ENCODE results near the gene SBNO2. TPM values are rescaled to one million over a fixed set of nuclear protein-coding genes. Genes with fewer than 3 reads are reported as not detected.
"Not testable (repeated sequence)": the region's sequence is repeated elsewhere in the genome, so short reads cannot be mapped to it uniquely, and the experiment has no call there.

Gene SBNO2
- polyA plus RNA-seq, 1 donor: 18.5 TPM

DNA sequence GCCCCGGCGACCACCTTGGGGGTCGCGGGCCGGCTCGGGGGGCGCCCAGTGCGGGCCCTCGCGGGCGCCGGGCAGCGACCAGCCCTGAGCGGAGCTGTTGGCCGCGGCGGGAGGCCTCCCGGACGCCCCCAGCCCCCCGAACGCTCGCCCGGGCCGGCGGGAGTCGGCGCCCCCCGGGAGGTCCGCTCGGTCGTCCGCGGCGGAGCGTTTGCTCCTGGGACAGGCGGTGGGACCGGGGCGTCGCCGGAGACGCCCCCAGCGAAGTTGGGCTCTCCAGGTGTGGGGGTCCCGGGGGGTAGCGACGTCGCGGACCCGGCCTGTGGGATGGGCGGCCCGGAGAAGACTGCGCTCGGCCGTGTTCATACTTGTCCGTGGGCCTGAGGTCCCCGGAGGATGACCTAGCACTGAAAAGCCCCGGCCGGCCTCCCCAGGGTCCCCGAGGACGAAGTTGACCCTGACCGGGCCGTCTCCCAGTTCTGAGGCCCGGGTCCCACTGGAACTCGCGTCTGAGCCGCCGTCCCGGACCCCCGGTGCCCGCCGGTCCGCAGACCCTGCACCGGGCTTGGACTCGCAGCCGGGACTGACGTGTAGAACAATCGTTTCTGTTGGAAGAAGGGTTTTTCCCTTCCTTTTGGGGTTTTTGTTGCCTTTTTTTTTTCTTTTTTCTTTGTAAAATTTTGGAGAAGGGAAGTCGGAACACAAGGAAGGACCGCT lies 32.2 kb upstream of the SBNO2 start:
- DNase-seq: no peak

DNA sequence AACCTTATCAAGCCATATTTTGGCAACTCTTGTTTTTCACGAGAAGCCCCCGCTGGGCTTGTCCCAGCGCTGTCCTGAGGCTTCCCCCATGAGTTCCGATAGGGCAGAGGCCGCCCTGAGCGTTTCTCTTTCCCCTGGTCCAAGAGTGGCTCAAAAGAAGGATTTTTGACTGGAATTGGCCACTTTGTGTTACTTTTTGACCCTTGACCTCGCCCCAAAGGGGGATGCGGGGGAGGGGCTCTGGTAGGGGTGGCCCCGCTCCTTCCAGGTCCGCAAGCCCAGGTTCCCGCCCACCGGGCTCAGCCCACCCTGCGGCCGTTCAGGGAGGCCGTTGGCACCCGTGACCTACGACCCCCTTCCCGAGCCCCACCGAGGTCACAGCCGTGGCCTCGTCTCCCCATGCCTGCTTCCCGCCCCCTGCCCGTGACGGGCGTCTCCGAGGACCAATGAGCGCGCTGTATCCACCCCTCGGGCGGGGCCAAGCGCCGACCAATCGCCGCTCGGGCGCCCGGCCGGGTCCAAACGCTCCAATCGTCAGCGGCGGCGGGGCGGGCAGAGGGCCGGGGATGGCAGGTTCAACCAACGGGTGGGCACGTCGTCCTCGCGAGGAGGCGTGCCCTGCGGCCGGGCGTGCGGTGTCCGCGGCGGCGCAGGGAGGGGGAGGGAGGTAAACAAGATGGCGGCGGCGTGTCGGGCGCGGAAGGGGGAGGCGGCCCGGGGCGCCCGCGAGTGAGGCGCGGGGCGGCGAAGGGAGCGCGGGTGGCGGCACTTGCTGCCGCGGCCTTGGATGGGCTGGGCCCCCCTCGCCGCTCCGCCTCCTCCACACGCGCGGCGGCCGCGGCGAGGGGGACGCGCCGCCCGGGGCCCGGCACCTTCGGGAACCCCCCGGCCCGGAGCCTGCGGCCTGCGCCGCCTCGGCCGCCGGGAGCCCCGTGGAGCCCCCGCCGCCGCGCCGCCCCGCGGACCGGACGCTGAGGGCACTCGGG lies 31.3 kb upstream of the SBNO2 start, which contains the start of gene STK11:
Gene STK11, plus strand, starts transcription at position 665 of the 986 bp plus-strand sequence. CDS start 1,136 bp downstream, outside the sequence.
- peak; percentile 97 for DNase-seq

DNA sequence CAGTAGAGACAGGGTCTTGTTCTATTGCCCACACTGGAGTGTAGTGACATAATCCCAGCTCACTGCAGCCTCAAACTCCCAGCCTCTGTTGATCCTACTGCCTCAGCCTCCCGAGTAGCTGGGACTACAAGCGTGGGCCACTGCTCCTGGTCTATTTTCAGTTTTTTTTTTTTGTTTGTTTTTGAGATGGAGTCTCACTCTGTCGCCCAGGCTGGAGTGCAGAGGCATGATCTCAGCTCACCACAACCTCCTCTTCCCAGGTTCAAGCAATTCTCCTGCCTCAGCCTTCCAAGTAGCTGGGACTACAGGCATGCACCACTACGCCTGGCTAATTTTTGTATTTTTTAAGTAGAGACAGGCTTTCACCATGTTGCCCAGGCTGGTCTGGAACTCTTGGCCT lies 26.5 kb upstream of the SBNO2 start:
- not testable (repeated sequence) for DNase-seq

DNA sequence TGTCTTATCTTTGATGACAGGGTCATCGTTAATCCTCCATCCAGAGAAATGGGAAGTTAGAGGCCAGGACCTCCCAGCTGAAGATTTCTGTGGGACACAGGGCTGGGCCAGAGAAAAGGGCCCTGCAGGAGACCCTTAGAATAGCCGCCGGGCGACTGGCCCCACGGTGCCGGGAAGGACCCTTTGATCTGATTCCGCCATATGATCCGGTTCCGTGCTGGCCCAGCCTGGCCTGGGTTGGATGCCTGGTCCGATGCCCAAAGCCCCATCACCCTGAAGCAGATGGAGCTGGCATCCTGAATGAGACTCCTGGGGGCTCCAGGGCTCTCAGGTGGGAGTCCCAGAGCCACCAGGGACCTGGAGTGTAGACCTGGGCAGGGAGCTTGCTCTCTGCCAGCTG lies 25.5 kb upstream of the SBNO2 start:
- no peak for DNase-seq

DNA sequence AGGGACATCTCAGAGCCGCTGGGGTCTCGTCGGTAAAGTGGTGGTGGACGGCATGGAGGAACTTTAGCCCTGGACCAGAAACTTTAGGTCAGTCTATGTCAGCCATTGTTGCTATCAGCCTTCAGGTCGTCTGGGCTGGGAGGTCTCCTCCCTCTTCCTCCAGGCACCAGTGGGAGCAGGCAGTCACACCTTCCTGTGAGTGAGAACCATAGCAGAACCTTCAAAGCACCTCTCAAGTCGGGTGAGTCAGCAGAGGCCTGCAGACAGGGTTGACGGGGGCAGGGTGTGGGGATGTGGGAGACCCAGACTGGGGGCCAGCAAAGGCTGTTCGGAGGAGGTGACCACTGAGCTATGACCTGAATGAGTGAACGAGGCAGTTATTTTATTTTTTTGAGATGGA lies 15.4 kb upstream of the SBNO2 start:
- DNase-seq: no peak

DNA sequence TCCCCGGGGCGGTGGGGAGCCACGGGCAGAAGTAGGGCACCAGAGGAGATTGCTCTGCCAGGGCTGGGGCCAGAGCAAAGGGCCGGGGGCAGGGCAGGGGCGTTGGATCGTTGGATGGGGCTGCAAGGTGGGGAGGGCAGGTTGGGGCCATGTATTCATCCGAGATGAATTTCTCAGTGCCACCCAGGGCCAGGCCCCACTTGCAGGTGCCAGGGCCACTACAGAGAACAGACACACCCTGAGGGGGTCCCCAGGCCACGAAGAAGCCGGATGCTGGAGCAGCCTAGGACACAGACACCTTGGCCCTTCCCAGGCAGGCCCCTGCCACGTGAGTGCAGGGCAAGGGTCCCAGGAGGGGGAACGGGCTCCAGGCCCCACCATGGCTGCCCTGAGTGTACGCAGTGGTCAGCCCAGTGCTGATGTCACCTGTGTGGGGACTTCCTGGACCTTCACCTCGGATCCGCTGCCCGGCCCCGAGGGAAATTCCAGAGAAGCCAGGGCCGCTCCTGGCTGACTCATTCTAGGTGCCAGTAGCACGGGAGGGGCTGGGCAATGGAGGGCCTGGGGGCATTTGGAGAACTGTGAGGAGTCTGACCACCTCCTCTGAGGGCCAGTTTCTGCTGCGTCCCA lies 9.6 kb upstream of the SBNO2 start:
- no peak for DNase-seq

DNA sequence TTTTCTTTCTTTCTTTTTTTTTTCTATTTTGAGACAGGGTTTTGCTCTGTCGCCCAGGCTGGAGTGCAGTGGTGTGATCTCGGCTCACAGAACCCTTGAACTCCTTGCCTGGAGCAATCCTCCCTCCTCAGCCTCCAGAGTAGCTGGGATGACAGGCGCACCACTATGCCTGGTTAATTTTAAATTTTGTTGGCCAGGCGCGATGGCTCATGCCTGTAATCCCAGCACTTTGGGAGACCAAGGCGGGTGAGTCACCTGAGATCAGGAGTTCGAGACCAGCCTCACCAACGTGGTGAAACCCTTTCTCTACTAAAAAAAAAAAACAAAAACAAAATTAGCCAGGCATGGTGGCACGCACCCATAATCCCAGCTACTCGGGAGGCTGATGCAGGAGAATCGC lies 8.7 kb upstream of the SBNO2 start:
- DNase-seq: no peak

DNA sequence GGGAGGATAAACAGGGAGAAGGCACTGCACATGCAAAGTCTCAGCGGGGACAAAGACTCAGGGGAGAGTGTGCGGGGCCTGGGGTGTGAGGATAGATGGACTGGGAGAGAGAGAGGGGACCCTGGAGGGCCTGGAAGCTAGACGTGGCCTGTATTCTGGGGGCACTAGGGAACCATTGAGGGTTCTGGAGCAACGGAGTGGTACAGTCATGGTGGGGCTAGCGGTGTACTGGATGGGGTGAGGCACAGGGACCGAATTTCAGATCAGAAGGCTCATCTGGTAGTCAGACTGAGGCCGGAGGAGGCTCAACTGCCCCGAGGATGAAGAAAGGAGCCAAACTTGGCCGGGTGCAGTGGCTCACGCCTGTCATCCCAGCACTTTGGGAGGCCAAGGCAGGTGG lies 8.0 kb upstream of the SBNO2 start:
- DNase-seq: no peak

DNA sequence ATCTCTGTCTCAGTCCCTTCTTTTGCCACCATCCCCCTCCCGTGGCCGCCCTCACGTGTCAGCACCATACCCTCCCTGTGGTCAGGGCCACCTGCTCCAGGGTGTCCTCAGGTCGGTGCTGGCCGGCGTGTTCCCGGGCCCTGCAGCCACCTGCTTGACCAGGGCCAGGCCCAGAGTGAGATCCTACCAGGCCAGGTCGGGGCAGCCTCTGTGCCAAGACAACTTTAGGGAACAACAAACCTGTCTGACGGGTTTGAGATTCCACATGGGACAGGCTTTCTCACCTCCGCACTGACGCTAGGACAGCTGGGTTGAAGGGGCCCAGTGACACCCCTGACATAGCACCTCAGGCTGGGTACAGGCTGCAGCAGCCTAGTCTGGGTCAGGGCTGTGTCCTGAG lies 7.5 kb upstream of the SBNO2 start:
- no peak for DNase-seq

DNA sequence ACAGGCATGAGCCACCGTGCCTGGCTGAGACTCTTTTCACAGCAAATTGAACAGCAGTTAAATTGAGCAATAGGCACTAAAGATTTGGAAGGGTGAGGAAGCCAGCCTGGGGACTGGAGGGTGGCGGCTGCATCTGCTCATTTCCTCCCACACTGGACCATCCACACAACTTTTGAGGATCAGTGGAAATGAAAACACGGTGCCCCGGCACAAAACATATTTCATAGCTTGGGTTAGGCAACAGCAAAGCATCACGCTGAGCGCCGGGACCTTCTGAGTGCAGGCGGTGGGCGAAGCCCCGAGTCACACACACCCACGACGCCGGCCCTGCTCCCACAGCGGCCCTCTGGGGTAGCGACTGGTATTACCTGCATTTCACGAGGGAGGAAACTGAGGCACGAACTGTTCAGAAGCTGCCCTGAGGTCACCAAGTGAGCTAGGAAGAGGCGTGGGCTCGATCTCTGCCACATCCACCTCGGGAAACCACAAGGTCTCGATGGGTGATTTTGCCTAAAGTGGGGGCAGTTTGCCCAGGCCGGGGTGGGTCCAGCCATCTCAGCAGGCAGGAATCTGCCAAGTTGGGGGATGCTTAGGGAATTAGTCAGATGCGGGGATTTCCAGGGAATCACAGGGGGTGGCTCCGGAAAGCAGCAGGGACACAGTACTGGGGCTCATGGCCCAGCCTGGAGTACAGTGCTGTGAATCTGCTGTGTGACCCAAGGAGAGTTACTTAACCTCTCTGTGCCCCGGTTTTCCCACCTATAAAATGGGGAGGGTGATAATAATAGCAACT lies 3.5 kb upstream of the SBNO2 start:
- DNase-seq: no peak

DNA sequence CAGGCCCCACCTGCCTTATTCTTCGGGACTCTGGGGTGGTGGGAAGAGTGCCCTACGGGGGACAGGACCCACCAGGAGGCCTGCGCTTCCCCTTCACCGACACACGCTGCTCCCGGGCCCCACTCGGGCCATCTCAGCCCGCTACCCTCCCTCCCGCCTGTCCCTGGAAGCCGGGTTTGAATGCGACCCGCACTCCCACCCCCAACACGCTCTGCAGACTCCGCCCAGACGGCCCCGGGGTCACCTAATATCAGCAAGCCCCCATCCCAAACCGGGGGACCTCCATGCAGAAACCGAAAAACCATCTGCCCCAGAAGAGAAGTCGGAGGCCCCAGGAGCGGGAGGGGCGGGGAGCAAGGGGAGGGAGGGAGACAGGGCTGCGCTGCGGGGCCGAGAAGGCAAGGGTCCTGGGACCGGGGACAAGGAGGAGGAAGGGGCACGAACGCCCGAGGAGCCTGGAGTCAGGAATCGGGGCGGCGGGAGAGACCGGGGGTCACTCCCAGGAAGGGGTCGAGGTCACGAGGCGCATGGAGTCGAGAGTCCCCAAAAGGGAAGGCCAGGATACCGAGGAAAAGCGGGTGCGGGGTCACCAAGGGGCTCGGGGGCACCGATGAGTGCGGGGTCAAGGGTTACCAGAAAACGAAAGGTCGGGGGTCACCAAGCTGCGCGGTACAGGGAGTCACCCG lies 766 bp downstream of the SBNO2 start:
- DNase-seq: no peak

DNA sequence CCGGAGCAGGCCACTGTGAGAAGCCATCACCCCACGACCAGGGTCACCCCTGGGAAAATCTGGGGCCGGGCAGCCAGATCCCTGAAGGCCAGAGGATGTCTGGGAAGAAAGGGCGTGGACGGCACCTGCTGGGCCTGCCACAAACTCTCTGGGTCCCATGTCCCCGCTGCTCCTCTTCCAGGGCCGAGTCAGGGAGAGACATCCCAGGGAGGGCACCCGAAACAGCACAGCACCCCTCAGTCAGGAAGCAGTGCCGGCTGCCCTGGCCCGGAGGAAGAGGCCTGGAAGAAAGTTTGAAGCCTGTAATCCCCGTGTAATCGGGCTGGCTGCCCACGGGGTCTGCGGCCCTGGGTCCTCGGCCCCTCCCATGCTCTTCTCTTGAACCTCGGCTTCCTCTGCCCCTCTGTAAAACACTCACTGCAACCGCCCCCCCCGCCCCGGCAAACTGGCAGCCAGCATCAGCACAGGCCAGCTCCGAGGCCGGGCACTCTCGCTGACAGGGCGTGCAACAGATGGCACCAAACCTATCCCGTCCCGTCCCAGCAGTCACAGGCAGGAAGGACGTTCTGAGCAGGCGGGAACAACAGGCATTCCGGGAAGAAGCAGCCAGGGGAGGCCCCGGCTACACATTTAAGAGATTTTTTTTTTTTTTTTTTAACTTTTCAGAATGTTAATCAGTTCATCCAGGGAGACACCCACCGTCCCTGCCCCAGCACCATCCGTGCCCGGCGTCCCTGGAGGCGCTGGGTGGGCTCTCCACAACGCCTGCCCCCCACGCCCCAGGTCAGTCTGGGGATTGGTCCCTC lies 1.5 kb downstream of the SBNO2 start:
- no peak for DNase-seq

DNA sequence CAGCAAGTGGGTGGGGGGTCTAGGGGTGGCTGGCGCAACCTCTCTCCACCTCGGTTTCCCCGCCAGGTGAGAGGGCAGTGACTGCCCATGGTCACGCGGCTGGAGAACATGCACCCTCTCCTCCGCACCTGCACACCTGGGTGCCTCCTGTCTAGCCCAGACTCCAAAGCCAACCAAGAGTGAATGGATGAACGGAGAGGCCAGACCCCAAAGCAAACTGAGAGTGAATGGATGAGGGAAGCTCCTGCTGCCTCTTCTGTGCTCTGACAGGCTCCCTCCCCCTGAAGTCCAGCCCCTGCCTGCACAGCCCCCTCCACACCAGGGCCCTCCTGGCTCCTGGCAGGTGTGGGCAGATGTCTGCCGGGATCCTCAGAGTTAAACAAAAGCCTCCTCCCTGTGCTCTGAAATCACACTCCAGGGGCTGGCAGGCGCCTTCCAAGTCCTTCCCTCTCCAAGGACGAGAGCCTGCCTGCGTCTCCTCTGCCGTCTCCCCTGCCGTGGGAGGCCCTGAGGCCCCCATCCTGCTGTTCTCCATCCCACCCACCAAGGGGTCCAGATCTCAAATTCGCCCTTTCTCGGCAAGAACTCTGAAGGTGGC lies 2.2 kb downstream of the SBNO2 start:
- DNase-seq: no peak

DNA sequence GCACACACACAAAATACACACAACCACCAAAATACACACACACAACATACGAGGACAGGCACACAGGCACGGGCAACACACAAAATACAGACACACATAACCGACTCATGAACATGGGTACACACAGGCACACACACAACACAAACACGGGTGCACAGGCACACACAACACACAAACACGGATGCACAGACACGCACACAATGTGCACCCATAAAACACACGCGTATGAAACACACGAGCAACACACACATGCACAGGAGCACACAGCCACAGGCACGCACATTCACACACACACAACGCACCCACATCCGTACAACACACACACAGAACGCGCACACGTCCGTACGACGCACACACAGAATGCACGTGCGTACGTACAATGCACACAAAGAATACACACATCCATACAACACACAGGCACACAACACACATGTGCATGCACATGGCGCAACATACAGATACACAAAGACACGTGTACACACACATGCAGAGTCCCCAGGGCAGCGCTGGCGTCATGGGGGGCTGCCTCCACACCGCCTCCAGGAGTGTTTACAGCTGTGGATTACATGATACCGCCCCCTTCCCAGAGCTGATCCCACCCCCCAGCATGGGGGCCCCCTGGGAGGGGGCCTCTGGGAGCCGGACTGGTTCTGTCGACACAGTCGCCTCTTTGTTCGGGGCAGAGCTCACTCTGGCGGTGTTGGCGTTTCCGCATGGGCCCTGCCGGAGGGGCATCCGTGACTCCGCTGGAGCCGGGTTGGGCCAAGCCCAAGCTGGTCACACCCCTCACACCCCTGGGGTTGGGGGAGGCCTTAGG lies 2.9 kb downstream of the SBNO2 start:
- DNase-seq: no peak

DNA sequence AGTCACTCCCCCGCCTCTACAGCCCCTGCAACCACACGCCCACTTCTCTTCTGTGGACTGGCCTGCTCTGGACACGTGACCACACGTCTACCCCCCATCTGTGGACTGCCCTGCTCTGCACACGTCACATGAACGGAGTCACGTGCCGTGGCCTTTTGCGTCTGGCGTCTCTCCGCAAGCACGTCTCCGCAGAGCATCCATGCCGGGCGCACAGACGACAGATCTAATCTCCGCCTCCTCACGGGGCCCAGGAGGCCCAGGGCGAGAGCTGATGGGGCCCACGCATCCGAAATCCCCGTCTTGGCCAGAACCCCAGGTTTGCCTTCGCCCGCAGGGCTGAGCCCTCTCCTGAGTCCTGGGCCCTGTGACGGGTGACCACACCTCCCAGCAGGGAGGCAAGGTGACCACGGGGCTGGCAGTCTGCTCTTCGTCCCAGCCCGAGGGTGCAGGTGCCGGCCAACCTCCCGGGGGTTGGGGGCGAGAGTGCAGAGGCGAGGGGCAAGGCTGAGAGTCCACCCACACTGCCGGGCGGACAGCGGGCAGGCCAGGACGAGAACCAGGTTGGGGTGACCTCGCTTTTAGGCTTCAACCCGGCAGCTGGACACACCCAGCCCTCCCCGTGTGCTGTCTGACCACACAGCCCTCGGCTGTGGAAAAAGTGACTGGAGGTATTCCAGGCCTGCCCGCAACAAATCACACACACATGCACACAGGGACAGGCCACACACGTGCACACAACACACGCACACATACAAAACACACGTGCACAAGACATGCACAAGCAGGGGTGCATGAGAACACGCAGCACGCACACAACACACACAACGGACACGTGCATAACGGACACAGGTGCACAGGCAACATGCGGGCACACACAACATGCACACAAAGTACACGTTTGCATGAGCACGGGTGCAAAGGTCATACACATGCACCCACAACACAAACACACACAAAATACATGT lies 3.9 kb downstream of the SBNO2 start:
- no peak for DNase-seq

DNA sequence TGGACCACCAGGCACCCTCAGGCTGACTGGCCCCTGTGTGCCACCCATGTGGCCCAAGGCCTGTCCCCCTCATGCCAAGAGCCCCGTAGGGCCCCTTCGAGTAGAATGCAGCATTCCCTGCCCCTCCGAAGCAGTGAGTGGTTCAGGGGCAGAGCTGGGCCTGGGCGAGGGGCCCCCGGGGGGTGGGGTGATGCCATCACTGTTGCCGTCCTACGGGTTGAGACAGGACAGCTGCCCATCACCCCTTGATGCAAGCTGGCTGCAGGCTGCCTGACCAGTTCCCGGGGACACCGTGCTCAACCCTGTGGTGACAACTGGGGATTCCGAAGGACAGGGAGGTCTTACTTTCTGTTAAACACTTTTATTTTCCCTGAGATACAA lies 4.7 kb downstream of the SBNO2 start:
- DNase-seq: no peak

DNA sequence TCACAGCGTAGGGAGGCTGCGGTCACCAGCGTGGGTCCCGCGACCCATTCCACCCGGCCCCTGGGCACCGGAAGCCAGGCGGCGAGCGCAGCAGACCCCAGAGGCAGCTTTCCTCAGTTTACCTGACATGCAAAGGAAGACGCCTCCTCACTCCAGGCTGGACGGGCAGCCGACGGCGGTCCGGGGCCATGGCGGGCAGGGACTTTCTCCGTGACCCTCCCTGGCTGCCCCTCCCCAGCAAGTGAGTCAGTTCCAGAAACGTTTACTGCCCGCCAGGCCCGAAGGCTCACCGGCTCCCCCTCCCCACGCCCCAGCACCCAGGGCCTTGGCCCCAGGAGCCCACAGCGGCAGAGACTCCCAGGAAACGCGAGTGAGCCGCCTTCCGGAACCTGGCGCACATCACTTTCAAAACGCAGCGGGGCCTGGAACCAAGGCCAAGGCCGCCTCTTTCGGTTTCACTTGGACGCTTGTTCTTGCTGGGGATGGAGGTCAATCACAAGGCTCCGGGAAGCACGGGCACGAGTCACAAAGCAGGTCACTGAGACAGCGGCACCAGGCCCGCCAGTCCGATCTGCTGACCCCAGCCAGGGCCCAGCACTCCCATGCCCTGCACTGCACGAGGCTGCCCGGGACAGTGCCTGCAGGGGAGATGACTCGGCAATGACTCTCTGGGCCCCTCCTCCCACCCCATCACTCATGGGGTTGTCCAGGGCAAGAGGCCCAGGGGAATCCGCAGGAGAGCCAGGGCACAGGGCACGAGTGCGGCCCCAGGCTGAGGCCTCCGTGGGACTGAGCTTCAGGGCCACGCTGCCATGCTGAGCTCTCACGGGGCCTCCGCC lies 5.3 kb downstream of the SBNO2 start:
- DNase-seq: no peak
